Nephron (organoid): ENCODE data around the gene MAGEA8.

Experiments used
- H3K27ac Mint-ChIP-seq, 3 experiments: 2 replicates each; pipeline ENCODE4 v1.8.0; 2020; ENCODE audit warnings: mixed read lengths in 3 of 3, mild to moderate bottlenecking in 2 of 3, moderate library complexity in 1 of 3
- H3K27me3 Mint-ChIP-seq: 2 replicates; pipeline ENCODE4 v1.8.0; 2021; ENCODE audit warnings: low read depth, mild to moderate bottlenecking, moderate library complexity, mixed read lengths
- H3K36me3 Mint-ChIP-seq: 2 replicates; pipeline ENCODE4 v1.8.0; 2020; ENCODE audit warnings: low read depth, mixed read lengths
- H3K4me1 Mint-ChIP-seq: 2 replicates; pipeline ENCODE4 v1.8.0; 2020; ENCODE audit warnings: mixed read lengths
- H3K4me3 Mint-ChIP-seq, 3 experiments: 2 replicates each; pipeline ENCODE4 v1.8.0; 2020; ENCODE audit warnings: mild to moderate bottlenecking in 3 of 3, mixed read lengths in 3 of 3, moderate library complexity in 2 of 3
- H3K9me3 Mint-ChIP-seq: 2 replicates; pipeline ENCODE4 v1.8.0; 2020; ENCODE audit warnings: mixed read lengths
- CTCF ChIP-seq, 3 experiments: fragments of 200-600 bp; sonication (generic); IDR thresholded peaks; one replicate each; pipeline ENCODE4 v1.5.0; 2021; ENCODE audit warnings: antibody characterized with exemption in 3 of 3; ENCODE audit not compliant: unreplicated experiment in 3 of 3

MAGEA8 gene

GRCh38 chrX:149845385-149845784, 35.6 kb upstream of the MAGEA8 start:
- H3K27me3 Mint-ChIP-seq, result no peaks in the 10 kb centered on the region
- H3K4me3 Mint-ChIP-seq, result no peak overlapping the region
- H3K9me3 Mint-ChIP-seq, result peaks cover 20% of the 10 kb centered on the region
- no peak overlapping the region for H3K27ac Mint-ChIP-seq
- H3K36me3 Mint-ChIP-seq, result no peaks in the 10 kb centered on the region
- TF ChIP-seq CTCF (IDR thresholded peaks at IDR 0.05; ENCODE audit: unreplicated experiment in 3 of 3), result no peak
- no peaks in the 10 kb centered on the region for H3K4me1 Mint-ChIP-seq

- no peak for TF ChIP-seq CTCF (IDR thresholded peaks at IDR 0.05; ENCODE audit: unreplicated experiment in 3 of 3)
- Mint-ChIP-seq H3K27ac (no peak overlapping the region), H3K9me3 (peaks cover 20% of the 10 kb centered on the region), H3K4me1 (no peaks in the 10 kb centered on the region), H3K4me3 (no peak overlapping the region), H3K27me3 (no peaks in the 10 kb centered on the region), H3K36me3 (no peaks in the 10 kb centered on the region)
Observed at GRCh38 chrX:149846789-149847188, 34.2 kb upstream of the MAGEA8 start.

- Mint-ChIP-seq H3K9me3 (peaks cover 16% of the 10 kb centered on the region), H3K36me3 (no peaks in the 10 kb centered on the region), H3K4me1 (no peaks in the 10 kb centered on the region), H3K4me3 (no peak overlapping the region), H3K27ac (no peak overlapping the region), H3K27me3 (no peaks in the 10 kb centered on the region)
- no peak for TF ChIP-seq CTCF (IDR thresholded peaks at IDR 0.05; ENCODE audit: unreplicated experiment in 3 of 3)
Observed at GRCh38 chrX:149848855-149849254, 32.1 kb upstream of the MAGEA8 start.

- Mint-ChIP-seq H3K9me3 (peaks cover 13% of the 10 kb centered on the region), H3K27ac (no peak overlapping the region), H3K4me3 (no peak overlapping the region), H3K36me3 (no peaks in the 10 kb centered on the region), H3K27me3 (no peaks in the 10 kb centered on the region), H3K4me1 (no peaks in the 10 kb centered on the region)
- TF ChIP-seq CTCF (IDR thresholded peaks at IDR 0.05; ENCODE audit: unreplicated experiment in 3 of 3), result no peak
Observed at GRCh38 chrX:149849787-149850186, 31.2 kb upstream of the MAGEA8 start.

- no peak overlapping the region for H3K27ac Mint-ChIP-seq
- no peaks in the 10 kb centered on the region for H3K4me1 Mint-ChIP-seq
- H3K27me3 Mint-ChIP-seq, result no peaks in the 10 kb centered on the region
- no peak overlapping the region for H3K4me3 Mint-ChIP-seq
- no peaks in the 10 kb centered on the region for H3K36me3 Mint-ChIP-seq
- no peak for TF ChIP-seq CTCF (IDR thresholded peaks at IDR 0.05; ENCODE audit: unreplicated experiment in 3 of 3)
- H3K9me3 Mint-ChIP-seq, result peaks cover 9% of the 10 kb centered on the region
Observed at GRCh38 chrX:149851864-149852263, 29.1 kb upstream of the MAGEA8 start.

GRCh38 chrX:149853925-149854324, 27.1 kb upstream of the MAGEA8 start:
- H3K36me3 Mint-ChIP-seq, result no peaks in the 10 kb centered on the region
- no peak for TF ChIP-seq CTCF (IDR thresholded peaks at IDR 0.05; ENCODE audit: unreplicated experiment in 3 of 3)
- H3K9me3 Mint-ChIP-seq, result peaks cover 13% of the 10 kb centered on the region
- H3K4me1 Mint-ChIP-seq, result no peaks in the 10 kb centered on the region
- H3K27ac Mint-ChIP-seq, result no peak overlapping the region
- no peak overlapping the region for H3K4me3 Mint-ChIP-seq
- H3K27me3 Mint-ChIP-seq, result no peaks in the 10 kb centered on the region
